Measurements from ENCODE around the gene HOMER2.

HOMER2 gene

DNA sequence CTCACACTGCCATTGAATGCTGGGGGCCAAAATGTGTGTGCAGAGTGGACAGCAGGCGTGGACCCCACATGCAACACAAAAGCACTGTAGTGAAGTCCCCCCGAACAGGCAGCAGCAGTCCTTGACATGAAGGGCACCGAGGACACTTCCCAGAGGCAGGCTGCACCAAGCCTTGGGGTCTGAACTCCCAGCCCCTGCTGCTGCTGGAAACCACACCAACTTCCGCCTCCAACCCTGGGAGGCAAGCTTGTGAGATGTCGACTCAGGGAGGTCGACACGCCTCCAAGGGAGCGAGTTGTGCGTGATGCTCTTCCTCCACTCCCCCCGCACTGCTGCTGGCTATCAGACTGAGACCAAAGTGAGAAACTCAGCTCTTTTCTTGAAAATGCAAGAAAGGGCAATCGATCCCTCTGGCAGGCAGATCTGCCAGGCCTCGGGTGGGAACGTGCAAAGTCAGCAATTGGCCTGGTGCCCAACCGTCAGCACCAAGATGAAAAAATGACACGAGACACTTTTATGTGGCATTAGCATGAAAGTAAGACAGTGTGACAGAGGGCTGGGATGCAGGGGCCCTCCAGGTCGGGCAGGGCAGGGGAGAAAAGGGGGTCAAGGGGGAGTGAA, 99.5 kb downstream of the HOMER2 start:
- no peak for ATAC-seq
- TF ChIP-seq, protein P1, sequence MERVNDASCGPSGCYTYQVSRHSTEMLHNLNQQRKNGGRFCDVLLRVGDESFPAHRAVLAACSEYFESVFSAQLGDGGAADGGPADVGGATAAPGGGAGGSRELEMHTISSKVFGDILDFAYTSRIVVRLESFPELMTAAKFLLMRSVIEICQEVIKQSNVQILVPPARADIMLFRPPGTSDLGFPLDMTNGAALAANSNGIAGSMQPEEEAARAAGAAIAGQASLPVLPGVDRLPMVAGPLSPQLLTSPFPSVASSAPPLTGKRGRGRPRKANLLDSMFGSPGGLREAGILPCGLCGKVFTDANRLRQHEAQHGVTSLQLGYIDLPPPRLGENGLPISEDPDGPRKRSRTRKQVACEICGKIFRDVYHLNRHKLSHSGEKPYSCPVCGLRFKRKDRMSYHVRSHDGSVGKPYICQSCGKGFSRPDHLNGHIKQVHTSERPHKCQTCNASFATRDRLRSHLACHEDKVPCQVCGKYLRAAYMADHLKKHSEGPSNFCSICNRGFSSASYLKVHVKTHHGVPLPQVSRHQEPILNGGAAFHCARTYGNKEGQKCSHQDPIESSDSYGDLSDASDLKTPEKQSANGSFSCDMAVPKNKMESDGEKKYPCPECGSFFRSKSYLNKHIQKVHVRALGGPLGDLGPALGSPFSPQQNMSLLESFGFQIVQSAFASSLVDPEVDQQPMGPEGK (CRISPR knock-in tag; IDR thresholded peaks at IDR 0.05; ENCODE audit: borderline replicate concordance): no peak

DNA sequence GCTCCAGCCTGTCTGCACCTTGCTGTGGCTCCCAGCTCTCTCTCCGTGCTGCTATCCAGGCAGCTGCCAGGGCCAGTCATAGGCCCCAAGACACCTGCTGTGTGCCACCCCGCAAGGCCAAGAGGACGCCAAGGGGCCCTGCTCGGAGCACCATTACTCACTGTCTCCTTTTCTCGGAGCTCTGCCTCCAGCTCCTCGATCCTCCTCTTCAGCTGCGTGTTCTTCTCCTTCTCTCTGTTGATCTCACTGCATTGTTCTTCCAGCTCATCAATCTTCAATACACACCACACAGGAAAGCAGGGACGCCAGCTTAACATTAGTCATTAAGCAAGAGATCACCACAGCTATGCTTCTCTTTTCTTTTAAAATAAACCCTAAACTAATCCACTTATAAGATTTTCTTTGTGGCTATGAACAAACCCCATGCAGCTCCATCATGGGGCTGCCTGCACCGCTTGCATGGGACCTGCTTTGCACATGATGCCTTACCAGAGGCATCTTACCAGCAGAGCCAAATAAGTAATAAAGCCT, 100.5 kb downstream of the HOMER2 start:
- ATAC-seq: no peak
- TF ChIP-seq CSDC2 (CRISPR knock-in tag; IDR thresholded peaks at IDR 0.05) (no peak), TCF4 (CRISPR knock-in tag; IDR thresholded peaks at IDR 0.05; ENCODE audit: borderline replicate concordance) (no peak), ZFP30 (CRISPR knock-in tag; IDR thresholded peaks at IDR 0.05) (no peak), ZNF70 (CRISPR knock-in tag; IDR thresholded peaks at IDR 0.05) (no peak), GLIS3 (CRISPR knock-in tag; IDR thresholded peaks at IDR 0.05) (no peak), PPARA (CRISPR knock-in tag; IDR thresholded peaks at IDR 0.05; ENCODE audit: borderline replicate concordance) (no peak), OSR1 (CRISPR knock-in tag; IDR thresholded peaks at IDR 0.05) (no peak), ISL1 (CRISPR knock-in tag; IDR thresholded peaks at IDR 0.05) (no peak)
- TF ChIP-seq, protein P2, sequence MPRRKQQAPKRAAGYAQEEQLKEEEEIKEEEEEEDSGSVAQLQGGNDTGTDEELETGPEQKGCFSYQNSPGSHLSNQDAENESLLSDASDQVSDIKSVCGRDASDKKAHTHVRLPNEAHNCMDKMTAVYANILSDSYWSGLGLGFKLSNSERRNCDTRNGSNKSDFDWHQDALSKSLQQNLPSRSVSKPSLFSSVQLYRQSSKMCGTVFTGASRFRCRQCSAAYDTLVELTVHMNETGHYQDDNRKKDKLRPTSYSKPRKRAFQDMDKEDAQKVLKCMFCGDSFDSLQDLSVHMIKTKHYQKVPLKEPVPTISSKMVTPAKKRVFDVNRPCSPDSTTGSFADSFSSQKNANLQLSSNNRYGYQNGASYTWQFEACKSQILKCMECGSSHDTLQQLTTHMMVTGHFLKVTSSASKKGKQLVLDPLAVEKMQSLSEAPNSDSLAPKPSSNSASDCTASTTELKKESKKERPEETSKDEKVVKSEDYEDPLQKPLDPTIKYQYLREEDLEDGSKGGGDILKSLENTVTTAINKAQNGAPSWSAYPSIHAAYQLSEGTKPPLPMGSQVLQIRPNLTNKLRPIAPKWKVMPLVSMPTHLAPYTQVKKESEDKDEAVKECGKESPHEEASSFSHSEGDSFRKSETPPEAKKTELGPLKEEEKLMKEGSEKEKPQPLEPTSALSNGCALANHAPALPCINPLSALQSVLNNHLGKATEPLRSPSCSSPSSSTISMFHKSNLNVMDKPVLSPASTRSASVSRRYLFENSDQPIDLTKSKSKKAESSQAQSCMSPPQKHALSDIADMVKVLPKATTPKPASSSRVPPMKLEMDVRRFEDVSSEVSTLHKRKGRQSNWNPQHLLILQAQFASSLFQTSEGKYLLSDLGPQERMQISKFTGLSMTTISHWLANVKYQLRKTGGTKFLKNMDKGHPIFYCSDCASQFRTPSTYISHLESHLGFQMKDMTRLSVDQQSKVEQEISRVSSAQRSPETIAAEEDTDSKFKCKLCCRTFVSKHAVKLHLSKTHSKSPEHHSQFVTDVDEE (CRISPR knock-in tag; IDR thresholded peaks at IDR 0.05): no peak
- TF ChIP-seq, protein P3, sequence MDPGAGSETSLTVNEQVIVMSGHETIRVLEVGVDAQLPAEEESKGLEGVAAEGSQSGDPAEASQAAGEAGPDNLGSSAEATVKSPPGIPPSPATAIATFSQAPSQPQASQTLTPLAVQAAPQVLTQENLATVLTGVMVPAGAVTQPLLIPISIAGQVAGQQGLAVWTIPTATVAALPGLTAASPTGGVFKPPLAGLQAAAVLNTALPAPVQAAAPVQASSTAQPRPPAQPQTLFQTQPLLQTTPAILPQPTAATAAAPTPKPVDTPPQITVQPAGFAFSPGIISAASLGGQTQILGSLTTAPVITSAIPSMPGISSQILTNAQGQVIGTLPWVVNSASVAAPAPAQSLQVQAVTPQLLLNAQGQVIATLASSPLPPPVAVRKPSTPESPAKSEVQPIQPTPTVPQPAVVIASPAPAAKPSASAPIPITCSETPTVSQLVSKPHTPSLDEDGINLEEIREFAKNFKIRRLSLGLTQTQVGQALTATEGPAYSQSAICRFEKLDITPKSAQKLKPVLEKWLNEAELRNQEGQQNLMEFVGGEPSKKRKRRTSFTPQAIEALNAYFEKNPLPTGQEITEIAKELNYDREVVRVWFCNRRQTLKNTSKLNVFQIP (CRISPR knock-in tag; IDR thresholded peaks at IDR 0.05; ENCODE audit: borderline replicate concordance, low read depth): no peak
- TF ChIP-seq, protein P1 (CRISPR knock-in tag; IDR thresholded peaks at IDR 0.05; ENCODE audit: borderline replicate concordance): no peak

DNA sequence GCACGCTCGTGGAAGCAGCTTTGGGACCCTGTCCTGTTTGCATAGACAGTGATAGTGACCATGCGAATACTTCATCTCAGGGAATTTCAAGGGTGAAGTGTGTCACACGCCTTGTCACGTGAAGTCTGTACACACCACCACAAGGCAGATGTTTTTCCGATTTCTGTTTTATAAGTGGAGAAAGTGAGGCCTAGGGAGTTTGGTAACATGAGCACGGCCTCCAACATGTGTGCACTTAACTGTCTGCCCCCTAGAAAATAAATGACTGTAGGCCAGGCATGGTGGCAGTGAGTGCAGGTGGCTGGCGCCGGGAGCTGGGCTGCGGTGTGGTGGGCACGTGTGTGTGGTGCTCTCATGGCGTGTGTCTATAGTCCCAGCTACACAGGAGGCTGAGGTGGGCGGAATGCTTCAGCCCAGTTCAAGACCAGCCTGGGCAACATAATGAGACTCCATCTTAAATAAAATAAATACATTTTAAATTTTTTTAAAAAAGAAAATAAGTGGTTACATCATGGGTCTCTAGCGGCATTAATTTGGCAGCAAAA, 101.1 kb downstream of the HOMER2 start:
- ATAC-seq: no peak
- TF ChIP-seq, protein P3 (CRISPR knock-in tag; IDR thresholded peaks at IDR 0.05; ENCODE audit: borderline replicate concordance, low read depth): no peak
- TF ChIP-seq ZNF70 (CRISPR knock-in tag; IDR thresholded peaks at IDR 0.05) (no peak), GLIS3 (CRISPR knock-in tag; IDR thresholded peaks at IDR 0.05) (no peak), TOX (CRISPR knock-in tag; IDR thresholded peaks at IDR 0.05; ENCODE audit: borderline replicate concordance) (no peak), SNAI2 (CRISPR knock-in tag; IDR thresholded peaks at IDR 0.05) (no peak), CSDC2 (CRISPR knock-in tag; IDR thresholded peaks at IDR 0.05) (no peak), ISL1 (CRISPR knock-in tag; IDR thresholded peaks at IDR 0.05) (no peak), OSR1 (CRISPR knock-in tag; IDR thresholded peaks at IDR 0.05) (no peak), BACH2 (CRISPR knock-in tag; IDR thresholded peaks at IDR 0.05; ENCODE audit: borderline replicate concordance) (no peak), TCF4 (CRISPR knock-in tag; IDR thresholded peaks at IDR 0.05; ENCODE audit: borderline replicate concordance) (no peak), ZFP3 (CRISPR knock-in tag; IDR thresholded peaks at IDR 0.05) (no peak), ZFP30 (CRISPR knock-in tag; IDR thresholded peaks at IDR 0.05) (no peak), ZNF565 (CRISPR knock-in tag; conservative IDR thresholded peaks at IDR 0.05; ENCODE audit: low read depth) (no peak), RARB (CRISPR knock-in tag; IDR thresholded peaks at IDR 0.05) (no peak), ZC3H10 (CRISPR knock-in tag; IDR thresholded peaks at IDR 0.05) (no peak), ZNF8 (CRISPR knock-in tag; IDR thresholded peaks at IDR 0.05) (no peak)
- TF ChIP-seq, protein P4, sequence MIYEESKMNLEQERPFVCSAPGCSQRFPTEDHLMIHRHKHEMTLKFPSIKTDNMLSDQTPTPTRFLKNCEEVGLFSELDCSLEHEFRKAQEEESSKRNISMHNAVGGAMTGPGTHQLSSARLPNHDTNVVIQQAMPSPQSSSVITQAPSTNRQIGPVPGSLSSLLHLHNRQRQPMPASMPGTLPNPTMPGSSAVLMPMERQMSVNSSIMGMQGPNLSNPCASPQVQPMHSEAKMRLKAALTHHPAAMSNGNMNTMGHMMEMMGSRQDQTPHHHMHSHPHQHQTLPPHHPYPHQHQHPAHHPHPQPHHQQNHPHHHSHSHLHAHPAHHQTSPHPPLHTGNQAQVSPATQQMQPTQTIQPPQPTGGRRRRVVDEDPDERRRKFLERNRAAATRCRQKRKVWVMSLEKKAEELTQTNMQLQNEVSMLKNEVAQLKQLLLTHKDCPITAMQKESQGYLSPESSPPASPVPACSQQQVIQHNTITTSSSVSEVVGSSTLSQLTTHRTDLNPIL (CRISPR knock-in tag; IDR thresholded peaks at IDR 0.05; ENCODE audit: low read depth): no peak
- TF ChIP-seq, protein P2 (CRISPR knock-in tag; IDR thresholded peaks at IDR 0.05): no peak

Data from SK-N-SH treated with all-trans-retinoic acid at 6 μM for 48 hours (cell line).